ENCODE results near the gene FTSJ1. TPM values are rescaled to one million over a fixed set of nuclear protein-coding genes. Genes with fewer than 3 reads are reported as not detected.
A peak's percentile ranks its signal among the peaks of the same experiment; 100 is the strongest.

FTSJ1 gene
- total and polyA plus RNA-seq, 8 donors, result 19.6 to 92.8 (median 39.0) TPM

DNA sequence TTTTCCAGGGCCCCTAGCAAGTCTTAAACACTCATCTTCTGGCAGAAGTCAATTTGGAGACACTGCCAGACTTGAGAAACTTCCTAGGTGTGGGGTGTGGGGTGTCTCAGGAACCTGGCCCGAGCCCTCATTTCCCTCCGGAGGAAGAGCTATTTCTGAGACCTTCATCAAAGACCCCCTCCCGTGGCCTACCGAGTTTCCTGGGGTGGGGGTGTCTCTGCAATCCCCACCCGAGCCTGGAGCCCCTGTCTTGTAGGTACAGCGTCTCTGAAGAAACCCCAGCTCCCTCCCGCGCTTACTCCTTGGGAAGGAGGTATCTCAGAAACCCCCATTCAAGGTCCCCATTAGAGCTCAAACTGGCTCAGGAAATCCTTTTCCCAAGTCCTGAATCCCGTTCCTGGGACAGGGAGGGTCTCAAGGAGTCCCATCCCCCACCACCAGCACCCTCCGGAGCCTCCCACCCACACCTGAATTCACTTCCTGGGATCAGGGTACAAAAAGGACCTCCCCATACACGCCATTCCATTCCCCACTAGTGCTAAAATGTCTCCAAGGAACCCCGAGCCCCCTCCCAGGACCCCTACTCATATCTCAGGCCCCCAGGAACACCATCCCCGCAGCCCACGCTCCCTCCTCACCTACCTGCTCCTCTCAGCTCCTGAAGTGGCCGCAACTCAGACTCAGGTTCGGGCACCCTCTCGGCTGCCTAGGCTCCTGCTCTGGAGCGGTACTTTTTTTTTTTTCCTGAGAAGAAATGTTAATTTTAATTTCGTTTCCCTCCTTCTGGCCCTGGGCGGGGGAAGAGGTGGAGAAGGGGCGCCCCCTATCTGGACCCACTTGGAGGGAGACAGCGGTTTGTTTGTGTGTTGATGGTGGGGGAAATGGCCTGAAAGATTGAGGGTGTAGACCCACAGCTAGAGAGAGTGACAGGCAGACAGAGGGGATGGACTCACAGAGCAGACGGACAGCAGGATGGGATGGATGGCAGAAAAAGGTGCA is 7.0 kb upstream of the FTSJ1 start:
- Histone ChIP-seq H3K4me1 (peaks cover 0 to 8% (median 4%) of the 10 kb centered on the region in 4 donors), H3K36me3 (no peaks in the 10 kb centered on the region), H3K27ac (no peak overlapping the region), H3K9me3 (no peaks in the 10 kb centered on the region), H3K4me3 (peak overlapping the region; percentile 29 to 44 (median 32)), H3K27me3 (no peaks in the 10 kb centered on the region)
- intact Hi-C loops (cut with DNase I; ENCODE audit: low total_unique reads), result no loop called here
- WGBS, 5 donors, result 39 to 59% (median 54%) methylated on average over 19 to 23 of the region's 23 CpGs
- TF ChIP-seq POLR2A (IDR thresholded peaks at IDR 0.05), result no peak
- no peak for TF ChIP-seq EP300 (IDR thresholded peaks at IDR 0.05)
- TF ChIP-seq, protein P1, sequence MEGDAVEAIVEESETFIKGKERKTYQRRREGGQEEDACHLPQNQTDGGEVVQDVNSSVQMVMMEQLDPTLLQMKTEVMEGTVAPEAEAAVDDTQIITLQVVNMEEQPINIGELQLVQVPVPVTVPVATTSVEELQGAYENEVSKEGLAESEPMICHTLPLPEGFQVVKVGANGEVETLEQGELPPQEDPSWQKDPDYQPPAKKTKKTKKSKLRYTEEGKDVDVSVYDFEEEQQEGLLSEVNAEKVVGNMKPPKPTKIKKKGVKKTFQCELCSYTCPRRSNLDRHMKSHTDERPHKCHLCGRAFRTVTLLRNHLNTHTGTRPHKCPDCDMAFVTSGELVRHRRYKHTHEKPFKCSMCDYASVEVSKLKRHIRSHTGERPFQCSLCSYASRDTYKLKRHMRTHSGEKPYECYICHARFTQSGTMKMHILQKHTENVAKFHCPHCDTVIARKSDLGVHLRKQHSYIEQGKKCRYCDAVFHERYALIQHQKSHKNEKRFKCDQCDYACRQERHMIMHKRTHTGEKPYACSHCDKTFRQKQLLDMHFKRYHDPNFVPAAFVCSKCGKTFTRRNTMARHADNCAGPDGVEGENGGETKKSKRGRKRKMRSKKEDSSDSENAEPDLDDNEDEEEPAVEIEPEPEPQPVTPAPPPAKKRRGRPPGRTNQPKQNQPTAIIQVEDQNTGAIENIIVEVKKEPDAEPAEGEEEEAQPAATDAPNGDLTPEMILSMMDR (IDR thresholded peaks at IDR 0.05), result no peak
- no peak for TF ChIP-seq POLR2AphosphoS5 (IDR thresholded peaks at IDR 0.05)
- no peak for DNase-seq

DNA sequence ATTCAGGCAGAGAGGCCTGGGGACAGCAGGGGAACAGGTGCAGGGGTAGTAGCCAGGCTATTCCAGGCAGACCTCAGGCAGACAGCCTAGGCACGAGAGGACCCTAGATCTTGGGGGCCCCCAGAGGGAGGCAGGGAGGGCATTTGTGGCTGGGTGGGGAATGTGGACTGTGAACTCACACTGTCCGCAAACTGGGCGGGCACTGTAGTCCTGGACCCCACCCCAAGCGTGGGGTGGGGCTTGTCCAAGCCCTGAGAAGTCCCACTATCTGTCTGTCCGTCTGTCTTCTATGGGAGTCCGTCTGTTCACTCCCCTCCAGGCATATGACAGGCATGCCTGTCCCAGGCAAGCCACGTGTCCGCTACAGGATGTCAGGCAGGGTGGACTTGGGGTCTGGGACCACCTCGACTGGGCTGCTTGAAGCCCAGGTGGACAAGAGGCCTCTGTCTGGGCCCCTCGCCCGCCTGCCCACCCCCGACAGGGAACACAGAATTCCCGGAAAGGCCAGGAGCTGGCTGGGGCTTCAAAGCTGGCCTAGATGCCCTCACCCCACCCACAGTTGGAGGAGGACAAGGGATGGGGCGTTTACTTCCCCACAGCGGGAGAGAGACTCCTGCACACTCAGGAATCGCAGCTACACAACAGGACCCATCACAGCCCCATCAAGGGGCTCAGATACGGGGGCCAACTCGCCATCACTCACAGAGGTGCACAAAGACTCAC is 5.7 kb upstream of the FTSJ1 start, which contains the start of gene SLC38A5:
TSS of gene SLC38A5 (minus strand) at position 151 of the 723 bp plus-strand sequence. CDS start 2,336 bp downstream, outside the sequence.
- 72 to 89% (median 87%) methylated on average over 8 to 18 of the region's 18 CpGs for WGBS, 5 donors
- Histone ChIP-seq H3K36me3 (no peaks in the 10 kb centered on the region), H3K4me3 (peak within 1 kb of the TSS; percentile 12 to 44 (median 32)), H3K9me3 (no peaks in the 10 kb centered on the region), H3K27ac (no peak within 1 kb of the TSS), H3K4me1 (peaks cover 3 to 14% (median 9%) of the 10 kb centered on the region in 4 donors), H3K27me3 (no peaks in the 10 kb centered on the region)
- DNase-seq, result no peak
- TF ChIP-seq, protein P1 (IDR thresholded peaks at IDR 0.05), result no peak
- TF ChIP-seq POLR2A (IDR thresholded peaks at IDR 0.05), result no peak
- no peak for TF ChIP-seq POLR2AphosphoS5 (IDR thresholded peaks at IDR 0.05)
- no peak for TF ChIP-seq EP300 (IDR thresholded peaks at IDR 0.05)
- intact Hi-C loops (cut with DNase I; ENCODE audit: low total_unique reads), result no loop called here

DNA sequence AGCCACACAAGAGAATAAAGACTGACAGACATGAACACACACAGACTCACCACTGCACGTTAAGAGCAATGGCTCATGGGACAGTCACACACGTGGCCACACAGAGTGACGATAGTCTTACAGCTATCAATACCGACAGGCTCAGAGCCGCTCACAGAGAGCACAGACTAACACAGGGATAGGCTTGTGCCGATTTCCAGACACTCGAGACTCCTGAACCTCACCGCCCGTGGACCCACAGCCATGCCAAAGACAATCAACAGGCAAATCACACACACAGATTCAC is 5.2 kb upstream of the FTSJ1 start:
- DNase-seq, result no peak
- WGBS, 5 donors, result 69 to 98% (median 87%) methylated on average over 7 to 9 of the region's 9 CpGs

DNA sequence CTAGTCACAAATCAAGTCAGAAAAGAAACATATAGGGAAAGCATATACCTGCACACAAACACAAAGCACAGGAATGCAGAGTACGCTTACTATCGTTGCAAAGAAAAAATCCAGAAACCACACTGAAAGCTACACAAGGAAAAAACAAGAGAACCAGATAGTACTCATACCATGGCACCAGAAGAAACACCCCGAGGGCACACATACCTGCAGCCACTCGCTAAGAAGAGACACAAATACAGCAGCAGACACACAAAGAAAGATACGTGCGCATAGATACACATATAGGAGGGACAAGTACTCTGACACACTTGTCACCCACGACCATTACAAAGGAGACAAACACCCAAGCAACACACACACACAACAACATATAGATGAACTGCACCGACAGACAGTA is 4.5 kb upstream of the FTSJ1 start:
- TF ChIP-seq EP300 (IDR thresholded peaks at IDR 0.05) (no peak), POLR2AphosphoS5 (IDR thresholded peaks at IDR 0.05) (no peak), POLR2A (IDR thresholded peaks at IDR 0.05) (no peak)
- TF ChIP-seq, protein P1 (IDR thresholded peaks at IDR 0.05), result no peak
- 81 to 92% (median 85%) methylated on average over 8 of the region's 8 CpGs for WGBS, 5 donors
- Histone ChIP-seq H3K4me3 (no peak overlapping the region), H3K4me1 (peaks cover 3 to 17% (median 10%) of the 10 kb centered on the region in 4 donors), H3K9me3 (no peaks in the 10 kb centered on the region), H3K36me3 (no peaks in the 10 kb centered on the region), H3K27ac (no peak overlapping the region), H3K27me3 (no peaks in the 10 kb centered on the region)
- no peak for DNase-seq
- intact Hi-C loops (cut with DNase I; ENCODE audit: low total_unique reads), result no loop called here

More for the DNA sequence above, 5.2 kb upstream of the FTSJ1 start:
- Histone ChIP-seq H3K27me3 (no peaks in the 10 kb centered on the region), H3K4me1 (peaks cover 3 to 17% (median 10%) of the 10 kb centered on the region in 4 donors), H3K4me3 (no peak overlapping the region), H3K27ac (no peak overlapping the region), H3K9me3 (no peaks in the 10 kb centered on the region), H3K36me3 (no peaks in the 10 kb centered on the region)
- TF ChIP-seq, protein P1 (IDR thresholded peaks at IDR 0.05), result no peak
- no peak for TF ChIP-seq POLR2A (IDR thresholded peaks at IDR 0.05)
- no peak for TF ChIP-seq EP300 (IDR thresholded peaks at IDR 0.05)
- TF ChIP-seq POLR2AphosphoS5 (IDR thresholded peaks at IDR 0.05), result no peak
- intact Hi-C loops (cut with DNase I; ENCODE audit: low total_unique reads), result no loop called here

Measured in stomach (tissue), 9 donors.